ENCODE measurements around the gene SPOCD1.

- TF ChIP-seq CTCF (IDR thresholded peaks at IDR 0.05) (no peak), POLR2A (IDR thresholded peaks at IDR 0.05) (no peak)
Measured at GRCh38 chr1:31804098-31804497, 11.7 kb downstream of the SPOCD1 start.
